Neuronal stem cell (in vitro differentiated cells): ENCODE data around the gene B9D1.
A peak's percentile ranks its signal among the peaks of the same experiment; 100 is the strongest.

ENCODE experiments used
- DNase-seq: peaks from one replicate; pipeline ENCODE4 v3.0.0-alpha.2; 2013; ENCODE audit warnings: low spot score
- H2AFZ ChIP-seq: one replicate; pipeline ENCODE4 v1.6.1; 2013; ENCODE audit warnings: mild to moderate bottlenecking, low read length, inconsistent platforms
- H2AK5ac ChIP-seq: 2 replicates; pipeline ENCODE4 v1.6.1; 2013; ENCODE audit warnings: low read depth, mild to moderate bottlenecking, inconsistent platforms, low read length, moderate library complexity, mixed read lengths
- H2BK120ac ChIP-seq: 2 replicates; pipeline ENCODE4 v1.6.1; 2013; ENCODE audit warnings: low read depth, mild to moderate bottlenecking, inconsistent platforms, low read length, moderate library complexity, mixed read lengths
- H2BK12ac ChIP-seq: one replicate; pipeline ENCODE4 v1.6.1; 2013; ENCODE audit warnings: low read length, inconsistent platforms
- H2BK15ac ChIP-seq: 2 replicates; pipeline ENCODE4 v1.6.1; 2013; ENCODE audit warnings: mild to moderate bottlenecking, low read length, inconsistent platforms, mixed read lengths
- H2BK5ac ChIP-seq: one replicate; pipeline ENCODE4 v1.6.1; 2013; ENCODE audit warnings: inconsistent platforms, mild to moderate bottlenecking, low read length, moderate library complexity
- H3K14ac ChIP-seq: one replicate; pipeline ENCODE4 v1.6.1; 2013; ENCODE audit warnings: low read length, inconsistent platforms
- H3K18ac ChIP-seq: 2 replicates; pipeline ENCODE4 v1.6.1; 2013; ENCODE audit warnings: low read length, inconsistent platforms
- H3K23ac ChIP-seq: 2 replicates; pipeline ENCODE4 v1.6.1; 2013; ENCODE audit warnings: low read depth, mild to moderate bottlenecking, mixed read lengths, low read length, inconsistent platforms; ENCODE audit not compliant: poor library complexity
- H3K27ac ChIP-seq: replicated peaks from 3 replicates; pipeline ENCODE4 v1.5.1; 2013; ENCODE audit warnings: low read length, inconsistent platforms
- H3K27me3 ChIP-seq, 3 experiments: 2 replicates each; pipeline ENCODE4 v1.6.1; 2013; ENCODE audit warnings: low read length in 3 of 3, mild to moderate bottlenecking in 2 of 3, inconsistent platforms in 1 of 3, low read depth in 1 of 3, mixed read lengths in 1 of 3, moderate library complexity in 1 of 3; ENCODE audit not compliant: control insufficient read depth in 3 of 3, insufficient read depth in 3 of 3
- H3K36me3 ChIP-seq, 2 donors: replicated peaks in 1 of 2; 2 replicates each; pipeline ENCODE4 v1.6.1; 2013; ENCODE audit warnings: low read length in 2 of 2; ENCODE audit not compliant: control insufficient read depth in 2 of 2, insufficient read depth in 2 of 2
- H3K4ac ChIP-seq: 2 replicates; pipeline ENCODE4 v1.6.1; 2013; ENCODE audit warnings: inconsistent platforms, mild to moderate bottlenecking, low read length, moderate library complexity
- H3K4me1 ChIP-seq, 2 donors: 1 replicate in 1 of 2; 2 replicates in 1 of 2; pipeline ENCODE4 v1.6.1; 2013; ENCODE audit warnings: low read length in 2 of 2, low read depth in 1 of 2; ENCODE audit not compliant: control insufficient read depth in 2 of 2, insufficient read depth in 1 of 2
- H3K4me2 ChIP-seq: one replicate; pipeline ENCODE4 v1.6.1; 2013; ENCODE audit warnings: mild to moderate bottlenecking, low read length, inconsistent platforms; ENCODE audit not compliant: insufficient read depth, poor library complexity, severe bottlenecking
- H3K4me3 ChIP-seq, 2 donors: 2 replicates each; pipeline ENCODE4 v1.5.1; 2013; ENCODE audit warnings: low read length in 2 of 2, mild to moderate bottlenecking in 2 of 2, inconsistent platforms in 1 of 2, moderate library complexity in 1 of 2
- H3K79me1 ChIP-seq: one replicate; pipeline ENCODE4 v1.6.1; 2013; ENCODE audit warnings: low read depth, mild to moderate bottlenecking, inconsistent platforms, low read length, moderate library complexity
- H3K9ac ChIP-seq: one replicate; pipeline ENCODE4 v1.6.1; 2013; ENCODE audit warnings: mild to moderate bottlenecking, low read depth, low read length, inconsistent platforms; ENCODE audit not compliant: poor library complexity
- H3K9me3 ChIP-seq, 2 donors: replicated peaks in 1 of 2; 2 replicates each; pipeline versions ENCODE3 to v1.6.1; 2013; ENCODE audit warnings: low read length in 2 of 2, mild to moderate bottlenecking in 2 of 2, inconsistent platforms in 1 of 2, low read depth in 1 of 2, mixed read lengths in 1 of 2, moderate library complexity in 1 of 2; ENCODE audit not compliant: control insufficient read depth in 2 of 2, insufficient read depth in 1 of 2
- H4K8ac ChIP-seq: one replicate; pipeline ENCODE4 v1.6.1; 2013; ENCODE audit warnings: low read depth, mild to moderate bottlenecking, inconsistent platforms, low read length, moderate library complexity
- H4K91ac ChIP-seq: one replicate; pipeline ENCODE4 v1.6.1; 2013; ENCODE audit warnings: low read length, low read depth, mild to moderate bottlenecking, inconsistent platforms; ENCODE audit not compliant: poor library complexity
- WGBS, 2 donors: extraction: QIAGEN DNeasy Blood & Tissue Kit; methylation state at CpG; one replicate each; pipeline ENCODE4 v1.1.7; 2013; ENCODE audit warnings: missing lambda C conversion rate in 2 of 2, mixed read lengths in 1 of 2; ENCODE audit not compliant: insufficient read length in 2 of 2, insufficient replicate concordance in 1 of 2; ENCODE audit errors: extremely low coverage in 2 of 2; 5-methylcytosine and 5-hydroxymethylcytosine counted together

B9D1 gene

GRCh38 chr17:19381741-19382444 lies 19.4 kb upstream of the B9D1 start:
- no CpG with 5 or more reads among the region's 31 CpGs for WGBS, 2 donors
- Histone ChIP-seq H4K8ac (no peak overlapping the region), H2BK120ac (no peak overlapping the region), H3K27me3 (no peaks in the 10 kb centered on the region), H3K4ac (no peak overlapping the region), H2BK12ac (no peak overlapping the region), H3K18ac (no peak overlapping the region), H4K91ac (no peak overlapping the region), H3K4me2 (no peak overlapping the region), H3K79me1 (peaks cover 11% of the 10 kb centered on the region), H3K36me3 (peaks cover 50 to 68% of the 10 kb centered on the region in 2 donors), H3K9me3 (no peaks in the 10 kb centered on the region), H3K27ac (no peak overlapping the region), H3K14ac (no peak overlapping the region), H2AFZ (no peak overlapping the region), H3K4me3 (no peak overlapping the region), H2BK5ac (no peak overlapping the region), H3K23ac (peak overlapping the region; percentile 71), H2AK5ac (no peak overlapping the region), H3K9ac (no peak overlapping the region), H2BK15ac (no peak overlapping the region), H3K4me1 (peaks cover 11 to 18% of the 10 kb centered on the region in 2 donors)
- DNase-seq: no peak

DNA sequence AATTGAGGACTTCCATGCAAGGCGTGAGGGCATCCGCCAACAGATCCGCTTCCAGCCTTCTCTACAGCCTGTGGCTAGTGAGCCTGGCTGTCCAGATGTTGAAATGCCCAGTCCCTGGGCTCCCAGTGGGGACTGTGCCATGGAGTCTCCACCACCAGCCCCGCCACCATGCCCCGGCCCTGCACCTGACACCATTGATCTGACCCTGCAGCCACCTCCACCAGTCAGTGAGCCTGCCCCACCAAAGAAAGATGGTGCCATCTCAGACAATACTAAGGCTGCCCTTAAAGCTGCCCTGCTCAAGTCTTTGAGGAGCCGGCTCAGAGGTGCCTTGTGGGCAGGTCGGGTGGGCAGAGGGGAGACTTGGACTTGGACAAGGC lies 18.8 kb upstream of the B9D1 start:
- no peak overlapping the region for H3K4me2 ChIP-seq
- DNase-seq: no peak
- H4K91ac ChIP-seq: no peak overlapping the region
- peak overlapping the region in 1 of 2 donors; percentile 2 for H3K4me3 ChIP-seq
- H3K36me3 ChIP-seq: peaks cover 50 to 68% of the 10 kb centered on the region in 2 donors
- no peak overlapping the region for H2BK120ac ChIP-seq
- H3K4ac ChIP-seq: no peak overlapping the region
- H3K79me1 ChIP-seq: peaks cover 11% of the 10 kb centered on the region
- H3K27me3 ChIP-seq: no peaks in the 10 kb centered on the region
- H2BK5ac ChIP-seq: no peak overlapping the region
- no peaks in the 10 kb centered on the region for H3K9me3 ChIP-seq
- WGBS, 2 donors: no CpG with 5 or more reads among the region's 7 CpGs
- H3K9ac ChIP-seq: no peak overlapping the region
- no peak overlapping the region for H2BK12ac ChIP-seq
- H4K8ac ChIP-seq: peak overlapping the region; percentile 24
- H3K27ac ChIP-seq: no peak overlapping the region
- no peak overlapping the region for H3K18ac ChIP-seq
- H3K4me1 ChIP-seq: peaks cover 7 to 13% of the 10 kb centered on the region in 2 donors
- no peak overlapping the region for H2AFZ ChIP-seq
- no peak overlapping the region for H2AK5ac ChIP-seq
- H3K14ac ChIP-seq: no peak overlapping the region
- no peak overlapping the region for H3K23ac ChIP-seq
- H2BK15ac ChIP-seq: no peak overlapping the region

- H2AK5ac ChIP-seq: no peak overlapping the region
- peaks cover 48 to 68% of the 10 kb centered on the region in 2 donors for H3K36me3 ChIP-seq
- no peak overlapping the region for H2BK5ac ChIP-seq
- DNase-seq: no peak
- H2BK15ac ChIP-seq: no peak overlapping the region
- no peak overlapping the region for H3K14ac ChIP-seq
- H3K79me1 ChIP-seq: peaks cover 11% of the 10 kb centered on the region
- H3K27ac ChIP-seq: no peak overlapping the region
- no peak overlapping the region for H3K18ac ChIP-seq
- no peak overlapping the region for H2BK12ac ChIP-seq
- no peaks in the 10 kb centered on the region for H3K9me3 ChIP-seq
- H3K4me3 ChIP-seq: peak overlapping the region in 1 of 2 donors; percentile 2
- H3K4me2 ChIP-seq: no peak overlapping the region
- no peak overlapping the region for H3K9ac ChIP-seq
- peak overlapping the region; percentile 24 for H4K8ac ChIP-seq
- WGBS, 2 donors: no CpG with 5 or more reads among the region's 29 CpGs
- H3K23ac ChIP-seq: peak overlapping the region; percentile 56
- H4K91ac ChIP-seq: no peak overlapping the region
- no peak overlapping the region for H3K4ac ChIP-seq
- H2AFZ ChIP-seq: no peak overlapping the region
- no peaks in the 10 kb centered on the region for H3K27me3 ChIP-seq
- no peak overlapping the region for H2BK120ac ChIP-seq
- peaks cover 7 to 9% of the 10 kb centered on the region in 2 donors for H3K4me1 ChIP-seq
These were observed 18.2 kb upstream of the B9D1 start for GRCh38 chr17:19380481-19381301.

GRCh38 chr17:19379361-19380065 lies 17.0 kb upstream of the B9D1 start:
- no peak overlapping the region for H2BK15ac ChIP-seq
- H3K4me2 ChIP-seq: peak overlapping the region; percentile 85
- H3K27ac ChIP-seq: no peak overlapping the region
- peak overlapping the region; percentile 23 for H3K23ac ChIP-seq
- H3K9ac ChIP-seq: no peak overlapping the region
- no peak overlapping the region for H3K18ac ChIP-seq
- H2BK120ac ChIP-seq: no peak overlapping the region
- no peak overlapping the region for H4K8ac ChIP-seq
- H2BK12ac ChIP-seq: no peak overlapping the region
- H2BK5ac ChIP-seq: no peak overlapping the region
- no peak for DNase-seq
- peak overlapping the region; percentile 93 to 97 for H3K4me3 ChIP-seq
- H3K27me3 ChIP-seq: no peaks in the 10 kb centered on the region
- no peak overlapping the region for H4K91ac ChIP-seq
- no peak overlapping the region for H2AFZ ChIP-seq
- H3K79me1 ChIP-seq: peaks cover 11% of the 10 kb centered on the region
- H3K4ac ChIP-seq: no peak overlapping the region
- H3K36me3 ChIP-seq: peaks cover 40 to 60% of the 10 kb centered on the region in 2 donors
- peaks cover 7 to 9% of the 10 kb centered on the region in 2 donors for H3K4me1 ChIP-seq
- H2AK5ac ChIP-seq: no peak overlapping the region
- WGBS, 2 donors: no CpG with 5 or more reads among the region's 13 CpGs
- H3K14ac ChIP-seq: no peak overlapping the region
- H3K9me3 ChIP-seq: no peaks in the 10 kb centered on the region
